SK-N-SH treated with all-trans-retinoic acid at 6 μM for 48 hours (cell line): ENCODE measurements around the gene CDH6.

Source experiments
- BACH2 ChIP-seq: fragments of 250-450 bp; sonication (Bioruptor Pico); IDR thresholded peaks from 2 replicates; pipeline ENCODE4 v1.9.0; 2021; ENCODE audit warnings: mild to moderate bottlenecking, borderline replicate concordance
- ESRRG ChIP-seq: fragments of 250-450 bp; sonication (Bioruptor Pico); IDR thresholded peaks from 2 replicates; pipeline ENCODE4 v1.6.1; 2021; ENCODE audit warnings: mild to moderate bottlenecking
- ISL1 ChIP-seq: fragments of 250-450 bp; sonication (Bioruptor Pico); IDR thresholded peaks from 2 replicates; pipeline ENCODE4 v2.1.2; 2022; ENCODE audit warnings: mild to moderate bottlenecking, moderate library complexity
- OSR1 ChIP-seq: fragments of 250-450 bp; sonication (Bioruptor Pico); IDR thresholded peaks from 2 replicates; pipeline ENCODE4 v1.8.0; 2022; ENCODE audit warnings: moderate library complexity, mild to moderate bottlenecking, inconsistent platforms
- POU6F1 ChIP-seq: fragments of 250-450 bp; sonication (Bioruptor Pico); IDR thresholded peaks from 2 replicates; pipeline ENCODE4 v1.8.0; 2021; ENCODE audit warnings: low read depth, mild to moderate bottlenecking, moderate library complexity, borderline replicate concordance
- PPARA ChIP-seq: fragments of 250-450 bp; sonication (Bioruptor Pico); IDR thresholded peaks from 2 replicates; pipeline ENCODE4 v1.5.0; 2020; ENCODE audit warnings: mild to moderate bottlenecking, borderline replicate concordance
- SNAI2 ChIP-seq: fragments of 250-450 bp; sonication (Bioruptor Pico); IDR thresholded peaks from 2 replicates; pipeline ENCODE4 v1.5.0; 2020; ENCODE audit warnings: mild to moderate bottlenecking, moderate library complexity
- ZFP3 ChIP-seq: fragments of 250-450 bp; sonication (Bioruptor Pico); IDR thresholded peaks from 2 replicates; pipeline ENCODE4 v1.5.0; 2020; ENCODE audit warnings: mild to moderate bottlenecking, moderate library complexity
- ZFP30 ChIP-seq: fragments of 450-650 bp; formaldehyde crosslinking; IDR thresholded peaks from 2 replicates; pipeline ENCODE4 v1.5.0; 2022; ENCODE audit warnings: mild to moderate bottlenecking, moderate library complexity
- ZNF565 ChIP-seq: fragments of 450-650 bp; formaldehyde crosslinking; conservative IDR thresholded peaks from 2 replicates; pipeline ENCODE4 v1.5.0; 2020; ENCODE audit warnings: low read depth, mild to moderate bottlenecking, moderate library complexity
- ZNF70 ChIP-seq: fragments of 450-650 bp; formaldehyde crosslinking; IDR thresholded peaks from 2 replicates; pipeline ENCODE4 v1.5.0; 2020; ENCODE audit warnings: mild to moderate bottlenecking, moderate library complexity
- TF ChIP-seq, protein P1 (sequence below): fragments of 250-450 bp; sonication (Bioruptor Pico); IDR thresholded peaks from 2 replicates; pipeline ENCODE4 v1.5.1; 2020; ENCODE audit warnings: low read depth, mild to moderate bottlenecking, moderate library complexity
- TF ChIP-seq, protein P2 (sequence below): fragments of 250-450 bp; sonication (Bioruptor Pico); IDR thresholded peaks from 2 replicates; pipeline ENCODE4 v1.8.0; 2020; ENCODE audit warnings: mild to moderate bottlenecking, moderate library complexity, borderline replicate concordance
- TF ChIP-seq, protein P3 (sequence below): fragments of 250-450 bp; sonication (Bioruptor Pico); IDR thresholded peaks from 2 replicates; pipeline ENCODE4 v1.5.1; 2021; ENCODE audit warnings: mild to moderate bottlenecking, moderate library complexity

DNA sequence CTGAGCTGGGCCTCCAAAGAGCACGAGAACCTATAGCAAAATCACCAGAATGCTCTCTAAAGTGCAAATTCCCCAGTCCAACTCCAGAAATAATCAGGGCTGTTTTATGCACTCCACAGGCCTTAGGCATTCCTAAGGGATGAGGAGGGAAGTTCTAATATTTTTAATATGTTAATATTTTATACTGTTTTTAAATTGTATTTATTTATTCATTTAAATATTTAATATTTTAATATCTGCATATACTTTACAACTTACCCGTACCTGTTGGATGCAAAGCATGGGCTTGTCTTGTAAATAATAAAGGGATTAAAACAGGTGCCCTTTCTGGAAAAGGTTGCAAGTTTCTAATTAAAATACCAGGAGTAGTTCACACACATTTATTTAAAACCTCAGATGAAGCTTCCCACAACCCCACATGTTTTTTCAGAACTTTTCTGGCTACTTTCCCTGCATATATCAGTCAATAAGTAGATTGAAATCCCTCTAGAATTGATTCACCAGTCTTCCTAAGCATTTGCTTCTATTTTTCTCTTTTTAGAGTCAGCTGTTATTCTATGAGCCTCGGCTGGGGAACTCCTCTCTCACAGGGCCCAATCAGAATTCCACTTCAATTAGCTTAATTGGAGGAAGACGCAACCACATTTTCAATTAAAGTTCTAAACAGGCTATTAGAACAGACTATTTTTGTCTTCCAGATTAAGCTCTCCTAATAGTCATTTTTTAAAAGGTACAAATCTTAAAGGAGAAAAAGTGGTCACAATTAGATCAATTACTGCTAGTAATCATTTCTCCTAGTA lies 140.8 kb downstream of the CDH6 start:
- TF ChIP-seq ESRRG (CRISPR knock-in tag) (no peak), ISL1 (CRISPR knock-in tag) (no peak), ZFP3 (CRISPR knock-in tag) (no peak), POU6F1 (CRISPR knock-in tag) (no peak), PPARA (CRISPR knock-in tag) (no peak), BACH2 (CRISPR knock-in tag) (no peak), OSR1 (no peak), SNAI2 (no peak), ZNF565 (CRISPR knock-in tag) (no peak), ZNF70 (CRISPR knock-in tag) (no peak), ZFP30 (CRISPR knock-in tag) (no peak)
- TF ChIP-seq, protein P1, sequence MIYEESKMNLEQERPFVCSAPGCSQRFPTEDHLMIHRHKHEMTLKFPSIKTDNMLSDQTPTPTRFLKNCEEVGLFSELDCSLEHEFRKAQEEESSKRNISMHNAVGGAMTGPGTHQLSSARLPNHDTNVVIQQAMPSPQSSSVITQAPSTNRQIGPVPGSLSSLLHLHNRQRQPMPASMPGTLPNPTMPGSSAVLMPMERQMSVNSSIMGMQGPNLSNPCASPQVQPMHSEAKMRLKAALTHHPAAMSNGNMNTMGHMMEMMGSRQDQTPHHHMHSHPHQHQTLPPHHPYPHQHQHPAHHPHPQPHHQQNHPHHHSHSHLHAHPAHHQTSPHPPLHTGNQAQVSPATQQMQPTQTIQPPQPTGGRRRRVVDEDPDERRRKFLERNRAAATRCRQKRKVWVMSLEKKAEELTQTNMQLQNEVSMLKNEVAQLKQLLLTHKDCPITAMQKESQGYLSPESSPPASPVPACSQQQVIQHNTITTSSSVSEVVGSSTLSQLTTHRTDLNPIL (CRISPR knock-in tag) = no peak
- TF ChIP-seq, protein P2, sequence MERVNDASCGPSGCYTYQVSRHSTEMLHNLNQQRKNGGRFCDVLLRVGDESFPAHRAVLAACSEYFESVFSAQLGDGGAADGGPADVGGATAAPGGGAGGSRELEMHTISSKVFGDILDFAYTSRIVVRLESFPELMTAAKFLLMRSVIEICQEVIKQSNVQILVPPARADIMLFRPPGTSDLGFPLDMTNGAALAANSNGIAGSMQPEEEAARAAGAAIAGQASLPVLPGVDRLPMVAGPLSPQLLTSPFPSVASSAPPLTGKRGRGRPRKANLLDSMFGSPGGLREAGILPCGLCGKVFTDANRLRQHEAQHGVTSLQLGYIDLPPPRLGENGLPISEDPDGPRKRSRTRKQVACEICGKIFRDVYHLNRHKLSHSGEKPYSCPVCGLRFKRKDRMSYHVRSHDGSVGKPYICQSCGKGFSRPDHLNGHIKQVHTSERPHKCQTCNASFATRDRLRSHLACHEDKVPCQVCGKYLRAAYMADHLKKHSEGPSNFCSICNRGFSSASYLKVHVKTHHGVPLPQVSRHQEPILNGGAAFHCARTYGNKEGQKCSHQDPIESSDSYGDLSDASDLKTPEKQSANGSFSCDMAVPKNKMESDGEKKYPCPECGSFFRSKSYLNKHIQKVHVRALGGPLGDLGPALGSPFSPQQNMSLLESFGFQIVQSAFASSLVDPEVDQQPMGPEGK (CRISPR knock-in tag) = no peak
- TF ChIP-seq, protein P3, sequence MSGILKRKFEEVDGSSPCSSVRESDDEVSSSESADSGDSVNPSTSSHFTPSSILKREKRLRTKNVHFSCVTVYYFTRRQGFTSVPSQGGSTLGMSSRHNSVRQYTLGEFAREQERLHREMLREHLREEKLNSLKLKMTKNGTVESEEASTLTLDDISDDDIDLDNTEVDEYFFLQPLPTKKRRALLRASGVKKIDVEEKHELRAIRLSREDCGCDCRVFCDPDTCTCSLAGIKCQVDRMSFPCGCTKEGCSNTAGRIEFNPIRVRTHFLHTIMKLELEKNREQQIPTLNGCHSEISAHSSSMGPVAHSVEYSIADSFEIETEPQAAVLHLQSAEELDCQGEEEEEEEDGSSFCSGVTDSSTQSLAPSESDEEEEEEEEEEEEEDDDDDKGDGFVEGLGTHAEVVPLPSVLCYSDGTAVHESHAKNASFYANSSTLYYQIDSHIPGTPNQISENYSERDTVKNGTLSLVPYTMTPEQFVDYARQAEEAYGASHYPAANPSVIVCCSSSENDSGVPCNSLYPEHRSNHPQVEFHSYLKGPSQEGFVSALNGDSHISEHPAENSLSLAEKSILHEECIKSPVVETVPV (CRISPR knock-in tag) = no peak
